H9 (cell line): Measurements from ENCODE around the gene DSC1. TPM values are rescaled to one million over a fixed set of nuclear protein-coding genes. Genes with fewer than 3 reads are reported as not detected.

ENCODE experiments used
- DNase-seq: peaks from one replicate; pipeline ENCODE4 v3.0.0-alpha.2; 2017
- H2AFZ ChIP-seq: one replicate; pipeline ENCODE4 v1.6.1; 2013; ENCODE audit warnings: mild to moderate bottlenecking, low read length, control low read depth, moderate library complexity
- H2AK5ac ChIP-seq: 2 replicates; pipeline ENCODE4 v1.6.1; 2013; ENCODE audit warnings: low read length, control low read depth, mixed read lengths; ENCODE audit not compliant: insufficient read length
- H2BK120ac ChIP-seq: one replicate; pipeline ENCODE4 v1.6.1; 2013; ENCODE audit warnings: low read depth, mild to moderate bottlenecking, low read length, control low read depth, inconsistent platforms; ENCODE audit not compliant: poor library complexity, severe bottlenecking
- H2BK12ac ChIP-seq: 2 replicates; pipeline ENCODE4 v1.6.1; 2013; ENCODE audit warnings: low read length, control low read depth, mixed read lengths, low read depth; ENCODE audit not compliant: insufficient read length
- H2BK15ac ChIP-seq: 2 replicates; pipeline ENCODE4 v1.6.1; 2013; ENCODE audit warnings: low read depth, low read length, control low read depth
- H2BK20ac ChIP-seq: one replicate; pipeline ENCODE4 v1.6.1; 2013; ENCODE audit warnings: low read depth, mild to moderate bottlenecking, low read length, control low read depth, inconsistent platforms; ENCODE audit not compliant: poor library complexity, severe bottlenecking
- H2BK5ac ChIP-seq: 2 replicates; pipeline ENCODE4 v1.6.1; 2013; ENCODE audit warnings: low read length, control low read depth, mixed read lengths; ENCODE audit not compliant: insufficient read length
- H3K14ac ChIP-seq: 2 replicates; pipeline ENCODE4 v1.6.1; 2013; ENCODE audit warnings: low read length, control low read depth; ENCODE audit not compliant: insufficient read depth
- H3K18ac ChIP-seq: 2 replicates; pipeline ENCODE4 v1.6.1; 2013; ENCODE audit warnings: low read depth, mild to moderate bottlenecking, mixed read lengths, low read length, control low read depth; ENCODE audit not compliant: insufficient read length
- H3K23ac ChIP-seq: 2 replicates; pipeline ENCODE4 v1.6.1; 2013; ENCODE audit warnings: low read length, control low read depth, mixed read lengths, low read depth; ENCODE audit not compliant: insufficient read length
- H3K23me2 ChIP-seq: 2 replicates; pipeline ENCODE4 v1.6.1; 2013; ENCODE audit warnings: low read depth, mild to moderate bottlenecking, mixed read lengths, low read length, control low read depth; ENCODE audit not compliant: insufficient read length, poor library complexity, severe bottlenecking
- H3K27ac ChIP-seq: 2 replicates; pipeline ENCODE4 v1.5.1; 2013; ENCODE audit warnings: low read length, control low read depth, mixed read lengths, low read depth; ENCODE audit not compliant: insufficient read length
- H3K27me3 ChIP-seq: 2 replicates; pipeline ENCODE4 v1.6.1; 2013; ENCODE audit warnings: low read length, control low read depth, inconsistent platforms; ENCODE audit not compliant: insufficient read depth
- H3K4ac ChIP-seq: 2 replicates; pipeline ENCODE4 v1.6.1; 2013; ENCODE audit warnings: low read depth, mild to moderate bottlenecking, control low read depth, inconsistent platforms, low read length, moderate library complexity
- H3K4me1 ChIP-seq: 2 replicates; pipeline ENCODE4 v1.6.1; 2013; ENCODE audit warnings: low read length, control low read depth, inconsistent platforms; ENCODE audit not compliant: insufficient read depth
- H3K4me2 ChIP-seq: 2 replicates; pipeline ENCODE4 v1.6.1; 2013; ENCODE audit warnings: low read length, control low read depth, mixed read lengths; ENCODE audit not compliant: insufficient read length, insufficient read depth
- H3K56ac ChIP-seq: 2 replicates; pipeline ENCODE4 v1.6.1; 2013; ENCODE audit warnings: low read depth, mild to moderate bottlenecking, mixed read lengths, low read length, control low read depth; ENCODE audit not compliant: insufficient read length
- H3K79me1 ChIP-seq: 2 replicates; pipeline ENCODE4 v1.6.1; 2013; ENCODE audit warnings: low read depth, mild to moderate bottlenecking, moderate library complexity, low read length, control low read depth, inconsistent platforms; ENCODE audit not compliant: insufficient read depth, poor library complexity, severe bottlenecking
- H3K79me2 ChIP-seq: 2 replicates; pipeline ENCODE4 v1.6.1; 2013; ENCODE audit warnings: low read length, control low read depth, inconsistent platforms; ENCODE audit not compliant: insufficient read depth
- H3K9ac ChIP-seq: 2 replicates; pipeline ENCODE4 v1.6.1; 2013; ENCODE audit warnings: low read length, control low read depth, mixed read lengths; ENCODE audit not compliant: insufficient read length; ENCODE audit errors: extremely low read depth
- H3K9me3 ChIP-seq: one replicate; pipeline ENCODE4 v1.6.1; 2013; ENCODE audit warnings: low read depth, low read length, inconsistent platforms; ENCODE audit not compliant: control insufficient read depth
- H3T11ph ChIP-seq: one replicate; pipeline ENCODE4 v1.6.1; 2013; ENCODE audit warnings: mild to moderate bottlenecking, low read length, control low read depth, inconsistent platforms
- H4K20me1 ChIP-seq: one replicate; pipeline ENCODE4 v1.6.1; 2013; ENCODE audit not compliant: control insufficient read depth, insufficient read length, insufficient read depth
- H4K5ac ChIP-seq: 2 replicates; pipeline ENCODE4 v1.6.1; 2013; ENCODE audit warnings: low read depth, mild to moderate bottlenecking, mixed read lengths, low read length, control low read depth; ENCODE audit not compliant: insufficient read length
- H4K8ac ChIP-seq: replicated peaks from 2 replicates; pipeline ENCODE4 v1.6.1; 2013; ENCODE audit warnings: low read length, control low read depth, mixed read lengths, low read depth; ENCODE audit not compliant: insufficient read length
- H4K91ac ChIP-seq: 2 replicates; pipeline ENCODE4 v1.6.1; 2013; ENCODE audit warnings: low read depth, mild to moderate bottlenecking, moderate library complexity, mixed read lengths, low read length, control low read depth; ENCODE audit not compliant: insufficient read length
- H3K27ac Mint-ChIP-seq, 3 experiments: 2 replicates in 2 of 3; 3 replicates in 1 of 3; pipeline ENCODE4 v1.8.0; 2020 to 2021; ENCODE audit warnings: mixed read lengths in 3 of 3, mild to moderate bottlenecking in 1 of 3, moderate library complexity in 1 of 3
- H3K27me3 Mint-ChIP-seq: 2 replicates; pipeline ENCODE4 v1.8.0; 2021; ENCODE audit warnings: low read depth, mild to moderate bottlenecking, moderate library complexity, mixed read lengths
- H3K36me3 Mint-ChIP-seq, 3 experiments: 2 replicates in 2 of 3; 3 replicates in 1 of 3; pipeline ENCODE4 v1.8.0; 2020 to 2021; ENCODE audit warnings: low read depth in 3 of 3, mixed read lengths in 3 of 3; ENCODE audit not compliant: insufficient read depth in 1 of 3
- H3K4me1 Mint-ChIP-seq, 2 experiments: 2 replicates each; pipeline ENCODE4 v1.8.0; 2020; ENCODE audit warnings: mixed read lengths in 2 of 2
- H3K4me3 Mint-ChIP-seq, 2 experiments: 2 replicates in 1 of 2; 3 replicates in 1 of 2; pipeline ENCODE4 v1.8.0; 2020 to 2021; ENCODE audit warnings: mild to moderate bottlenecking in 2 of 2, mixed read lengths in 2 of 2, moderate library complexity in 1 of 2
- H3K9me3 Mint-ChIP-seq, 2 experiments: 2 replicates in 1 of 2; 3 replicates in 1 of 2; pipeline ENCODE4 v1.8.0; 2020; ENCODE audit warnings: mild to moderate bottlenecking in 2 of 2, mixed read lengths in 2 of 2, moderate library complexity in 1 of 2
- CTCF ChIP-seq: fragments of 200-600 bp; sonication (generic); conservative IDR thresholded peaks from 3 replicates; pipeline ENCODE4 v1.8.0; 2021; ENCODE audit warnings: antibody characterized with exemption, mild to moderate bottlenecking
- WGBS: extraction: QIAGEN DNeasy Blood & Tissue Kit; methylation state at CpG from one replicate; pipeline ENCODE4 v1.1.7; 2013; ENCODE audit warnings: missing lambda C conversion rate, low lambda C conversion rate, mixed read lengths; ENCODE audit not compliant: insufficient read length; ENCODE audit errors: extremely low coverage; 5-methylcytosine and 5-hydroxymethylcytosine counted together
- total RNA-seq: library from RNA; stranded (reverse); gene quantifications from 2 replicates; pipeline ENCODE4 v1.2.1, GENCODE V29; 2021

The DSC1 gene
- total RNA-seq, 1 experiment from 2014 or later, result not detected

DNA sequence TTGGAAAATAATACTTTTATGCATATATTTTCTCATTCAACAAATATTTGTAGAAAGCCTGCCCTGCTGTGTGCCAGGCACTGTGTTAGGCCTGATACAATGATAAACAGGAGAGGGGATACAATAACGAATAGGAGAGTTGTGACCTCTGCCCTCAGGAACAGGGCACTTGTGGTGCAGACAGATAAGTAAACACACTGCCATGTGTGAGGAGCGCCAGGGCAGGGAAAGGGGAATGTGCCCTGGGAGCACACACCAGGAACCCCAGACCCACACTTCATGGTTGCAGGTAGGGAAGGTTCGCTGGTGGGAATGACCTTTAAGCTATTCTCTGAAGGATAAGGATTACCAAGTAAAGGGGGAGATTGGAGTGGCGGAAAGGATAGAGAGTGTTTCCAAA lies 42.2 kb upstream of the DSC1 start:
- no peak for TF ChIP-seq CTCF
- peaks cover 25 to 29% of the 10 kb centered on the region in 2 experiments for H3K4me1 Mint-ChIP-seq

More for the DNA sequence above, 42.2 kb upstream of the DSC1 start:
- no peak overlapping the region for H4K8ac ChIP-seq
- H3K23me2 ChIP-seq, result no peaks in the 10 kb centered on the region
- H3K9me3 ChIP-seq, result no peaks in the 10 kb centered on the region
- DNase-seq, result no peak
- no peak overlapping the region for H4K5ac ChIP-seq
- no peak overlapping the region for H3K27ac ChIP-seq
- no peaks in the 10 kb centered on the region for H3K9me3 Mint-ChIP-seq
- no peak overlapping the region for H2BK5ac ChIP-seq
- H2BK12ac ChIP-seq, result no peak overlapping the region
- no peaks in the 10 kb centered on the region for H3K27me3 Mint-ChIP-seq
- no peak overlapping the region for H4K91ac ChIP-seq
- no peak overlapping the region for H3K27ac Mint-ChIP-seq
- H3K4me1 ChIP-seq, result no peaks in the 10 kb centered on the region
- no peak overlapping the region for H2BK20ac ChIP-seq
- H2AK5ac ChIP-seq, result no peak overlapping the region
- no peak overlapping the region for H3K9ac ChIP-seq
- H3K56ac ChIP-seq, result no peak overlapping the region
- no peaks in the 10 kb centered on the region for H4K20me1 ChIP-seq
- no peaks in the 10 kb centered on the region for H3K36me3 Mint-ChIP-seq
- no peak overlapping the region for H2AFZ ChIP-seq
- H2BK120ac ChIP-seq, result no peak overlapping the region
- H3K4ac ChIP-seq, result no peak overlapping the region
- H3K23ac ChIP-seq, result no peak overlapping the region
- no peak overlapping the region for H3T11ph ChIP-seq
- H3K14ac ChIP-seq, result no peak overlapping the region
- H3K4me2 ChIP-seq, result no peak overlapping the region
- no peaks in the 10 kb centered on the region for H3K27me3 ChIP-seq
- H3K18ac ChIP-seq, result no peak overlapping the region
- H3K79me1 ChIP-seq, result no peaks in the 10 kb centered on the region
- H3K79me2 ChIP-seq, result no peaks in the 10 kb centered on the region
- no CpG with 5 or more reads among the region's 4 CpGs for WGBS
- H2BK15ac ChIP-seq, result no peak overlapping the region
- no peak overlapping the region for H3K4me3 Mint-ChIP-seq
